H1 (cell line): ENCODE data around the gene PTGIR. TPM values are rescaled to one million over a fixed set of nuclear protein-coding genes. Genes with fewer than 3 reads are reported as not detected.
A peak's percentile ranks its signal among the peaks of the same experiment; 100 is the strongest.

Experiments used
- CTCF ChIA-PET: fragments of 300-600 bp; sonication (Branson Sonifier 250); formaldehyde crosslinking; loops from one replicate; lab custom pipeline; 2021; ENCODE audit not compliant: partially characterized antibody; lab: Charles Lee
- POLR2A ChIA-PET: fragments of 300-600 bp; sonication (Branson Sonifier 250); formaldehyde crosslinking; loops from one replicate; lab custom pipeline; 2021; ENCODE audit warnings: inconsistent platforms; ENCODE audit not compliant: partially characterized antibody; lab: Charles Lee
- DNase-seq, 2 experiments: peaks; one replicate each; pipeline versions ENCODE4 v3.0.0 to v3.0.0-alpha.2; 2010 to 2022; ENCODE audit warnings: low spot score in 2 of 2, low read depth in 1 of 2, mixed read lengths in 1 of 2
- FAIRE-seq: peaks from 2 replicates; lab custom pipeline; 2011; peaks lifted over from hg19 to GRCh38; lab: Jason Lieb, UNC
- H2AFZ ChIP-seq: 2 replicates; pipeline ENCODE4 v1.8.1; 2012; ENCODE audit warnings: low read length, inconsistent platforms
- H2AK5ac ChIP-seq: 2 replicates; pipeline ENCODE4 v1.6.1; 2013; ENCODE audit warnings: low read depth, low read length
- H2BK120ac ChIP-seq: replicated peaks from 2 replicates; pipeline ENCODE3; 2013; ENCODE audit warnings: low read depth, low read length, inconsistent platforms
- H2BK12ac ChIP-seq: 2 replicates; pipeline ENCODE4 v1.6.1; 2013; ENCODE audit warnings: low read depth, low read length
- H2BK15ac ChIP-seq: 2 replicates; pipeline ENCODE4 v1.6.1; 2013; ENCODE audit warnings: low read length
- H2BK20ac ChIP-seq: 2 replicates; pipeline ENCODE4 v1.6.1; 2013; ENCODE audit warnings: low read length
- H2BK5ac ChIP-seq: 2 replicates; pipeline ENCODE4 v1.6.1; 2013; ENCODE audit warnings: low read depth, low read length
- H3K14ac ChIP-seq: 2 replicates; pipeline ENCODE4 v1.6.1; 2013; ENCODE audit warnings: inconsistent platforms; ENCODE audit not compliant: insufficient read length
- H3K18ac ChIP-seq: 2 replicates; pipeline ENCODE4 v1.6.1; 2013; ENCODE audit warnings: low read length; ENCODE audit errors: extremely low read depth
- H3K23ac ChIP-seq: 2 replicates; pipeline ENCODE4 v1.6.1; 2013; ENCODE audit warnings: inconsistent platforms; ENCODE audit not compliant: insufficient read length
- H3K23me2 ChIP-seq: 2 replicates; pipeline ENCODE4 v1.6.1; 2013; ENCODE audit warnings: low read depth, low read length
- H3K27ac ChIP-seq: 2 replicates; pipeline ENCODE4 v1.6.1; 2011; ENCODE audit warnings: low read depth, low read length, inconsistent platforms
- H3K27me3 ChIP-seq, 4 experiments: replicated peaks in 1 of 4; 1 replicate in 1 of 4; 2 replicates in 3 of 4; pipeline versions ENCODE4 v1.6.1 to v1.8.1; 2011 to 2013; ENCODE audit warnings: low read length in 3 of 4, mild to moderate bottlenecking in 3 of 4, inconsistent platforms in 2 of 4, mixed read lengths in 2 of 4, moderate library complexity in 1 of 4; ENCODE audit not compliant: control insufficient read depth in 3 of 4, insufficient read depth in 3 of 4; ENCODE audit errors: extremely low read depth in 1 of 4
- H3K36me3 ChIP-seq, 4 experiments: 2 replicates each; pipeline versions ENCODE4 v1.6.1 to v1.8.1; 2011 to 2013; ENCODE audit warnings: mild to moderate bottlenecking in 4 of 4, low read length in 3 of 4, moderate library complexity in 2 of 4, control low read depth in 1 of 4, inconsistent platforms in 1 of 4; ENCODE audit not compliant: insufficient read depth in 4 of 4, control insufficient read depth in 2 of 4
- H3K4ac ChIP-seq: replicated peaks from 2 replicates; pipeline ENCODE3; 2013; ENCODE audit warnings: low read length, low read depth, mixed read lengths, inconsistent platforms; ENCODE audit not compliant: insufficient read length
- H3K4me1 ChIP-seq, 4 experiments: replicated peaks in 1 of 4; 1 replicate in 1 of 4; 2 replicates in 3 of 4; pipeline versions ENCODE4 v1.6.1 to v1.8.1; 2011 to 2013; ENCODE audit warnings: low read length in 3 of 4, inconsistent platforms in 2 of 4, mixed read lengths in 1 of 4; ENCODE audit not compliant: insufficient read depth in 4 of 4, control insufficient read depth in 3 of 4
- H3K4me2 ChIP-seq, 2 experiments: 2 replicates each; pipeline versions ENCODE4 v1.6.1 to v1.8.1; 2011 to 2013; ENCODE audit warnings: low read depth in 2 of 2, low read length in 2 of 2, control low read depth in 1 of 2, inconsistent platforms in 1 of 2, mild to moderate bottlenecking in 1 of 2; ENCODE audit not compliant: insufficient read depth in 1 of 2
- H3K4me3 ChIP-seq, 4 experiments: fragments of 200-600, 300-600 bp in 1 of 4; sonication (generic), shearing (Covaris generic), sonication (Bioruptor Twin) in 1 of 4; 2 replicates each; pipeline versions ENCODE4 v1.5.1 to v1.8.1; 2011 to 2016; ENCODE audit warnings: low read length in 4 of 4, low read depth in 3 of 4, control low read depth in 2 of 4, inconsistent platforms in 2 of 4, mild to moderate bottlenecking in 2 of 4, mixed read lengths in 1 of 4, moderate library complexity in 1 of 4; ENCODE audit not compliant: insufficient read depth in 2 of 4; ENCODE audit errors: extremely low read depth in 1 of 4
- H3K56ac ChIP-seq: replicated peaks from 2 replicates; pipeline ENCODE3; 2013; ENCODE audit warnings: low read depth, mild to moderate bottlenecking, mixed read lengths, low read length, inconsistent platforms; ENCODE audit not compliant: insufficient read length
- H3K79me1 ChIP-seq: 2 replicates; pipeline ENCODE4 v1.6.1; 2013; ENCODE audit warnings: low read depth, low read length, control low read depth
- H3K79me2 ChIP-seq, 2 experiments: 2 replicates each; pipeline versions ENCODE4 v1.6.1 to v1.8.1; 2012 to 2013; ENCODE audit warnings: low read length in 2 of 2, mild to moderate bottlenecking in 2 of 2, inconsistent platforms in 1 of 2; ENCODE audit not compliant: insufficient read depth in 2 of 2, control insufficient read depth in 1 of 2
- H3K9ac ChIP-seq, 4 experiments: replicated peaks in 1 of 4; 1 replicate in 1 of 4; 2 replicates in 3 of 4; pipeline versions ENCODE4 v1.6.1 to v1.8.1; 2011 to 2013; ENCODE audit warnings: low read depth in 3 of 4, low read length in 3 of 4, control low read depth in 2 of 4, mild to moderate bottlenecking in 2 of 4, moderate library complexity in 2 of 4, inconsistent platforms in 1 of 4; ENCODE audit errors: extremely low read depth in 1 of 4
- H3K9me3 ChIP-seq, 2 experiments: 2 replicates each; pipeline versions ENCODE4 v1.6.1 to v1.8.1; 2012 to 2013; ENCODE audit warnings: mild to moderate bottlenecking in 2 of 2, moderate library complexity in 2 of 2, control low read depth in 1 of 2, inconsistent platforms in 1 of 2, low read depth in 1 of 2, low read length in 1 of 2, mixed read lengths in 1 of 2; ENCODE audit not compliant: insufficient read depth in 2 of 2
- H4K20me1 ChIP-seq, 2 experiments: replicated peaks in 1 of 2; 2 replicates each; pipeline versions ENCODE3 to v1.8.1; 2011 to 2013; ENCODE audit warnings: inconsistent platforms in 2 of 2, low read length in 2 of 2, mild to moderate bottlenecking in 1 of 2; ENCODE audit not compliant: insufficient read depth in 2 of 2, control insufficient read depth in 1 of 2
- H4K5ac ChIP-seq: 2 replicates; pipeline ENCODE4 v1.6.1; 2013; ENCODE audit warnings: low read length, low read depth, mixed read lengths, inconsistent platforms; ENCODE audit not compliant: insufficient read length
- H4K8ac ChIP-seq: 2 replicates; pipeline ENCODE4 v1.8.0; 2013; ENCODE audit warnings: mild to moderate bottlenecking, moderate library complexity, low read length, inconsistent platforms; ENCODE audit not compliant: insufficient read depth; ENCODE audit errors: extremely low read depth
- H4K91ac ChIP-seq: replicated peaks from 2 replicates; pipeline ENCODE3; 2013; ENCODE audit warnings: low read length, mixed read lengths, inconsistent platforms; ENCODE audit not compliant: insufficient read length
- CHD1 ChIP-seq: IDR thresholded peaks from 2 replicates; pipeline ENCODE4 v1.6.1; 2012; ENCODE audit warnings: low read depth, low read length, improper control_type of control experiment
- KDM1A ChIP-seq: fragments of 200-600, 300-600 bp; sonication (generic); IDR thresholded peaks from 2 replicates; pipeline ENCODE4 v1.7.1; 2016; ENCODE audit warnings: mild to moderate bottlenecking, low read length, borderline replicate concordance
- KDM5A ChIP-seq: fragments of 200-600 bp; IDR thresholded peaks from 2 replicates; pipeline ENCODE4 v1.7.1; 2012; ENCODE audit warnings: mild to moderate bottlenecking, low read length, inconsistent platforms, mixed read lengths
- SP1 ChIP-seq: IDR thresholded peaks from 2 replicates; pipeline ENCODE4 v1.6.1; 2011; ENCODE audit warnings: low read depth, low read length
- TAF1 ChIP-seq: IDR thresholded peaks from 2 replicates; pipeline ENCODE4 v1.6.1; 2011; ENCODE audit warnings: mild to moderate bottlenecking, low read depth, low read length
- YY1 ChIP-seq: IDR thresholded peaks from 2 replicates; pipeline ENCODE4 v1.6.1; 2011; ENCODE audit warnings: low read depth, mild to moderate bottlenecking, low read length
- WGBS, 2 experiments: shearing (Covaris generic) in 1 of 2; methylation state at CpG; one replicate each; pipeline versions ENCODE4 v1.1.6 to v1.1.7; 2013 to 2015; ENCODE audit warnings: low lambda C conversion rate in 2 of 2, mixed read lengths in 2 of 2, inconsistent platforms in 1 of 2, low coverage in 1 of 2, missing lambda C conversion rate in 1 of 2; ENCODE audit not compliant: insufficient replicate concordance in 2 of 2, insufficient coverage in 1 of 2, insufficient read length in 1 of 2; ENCODE audit errors: extremely low coverage in 1 of 2, missing lambda C conversion rate in 1 of 2; 5-methylcytosine and 5-hydroxymethylcytosine counted together
- polyA plus RNA-seq, 7 experiments: library from polyadenylated mRNA; depleted of rRNA in 3 of 7; stranded (reverse) in 5 of 7; unstranded in 2 of 7; fragments of >200 nt in 5 of 7; fragments of 200-250 nt in 2 of 7; gene quantifications; 1 replicate in 5 of 7; 2 replicates in 1 of 7; 4 replicates in 1 of 7; pipeline versions ENCODE4 v1.2.1 to v1.2.3, GENCODE V29; 2011 to 2013; ENCODE audit warnings: missing spikeins in 2 of 7, mixed read lengths in 2 of 7
- total RNA-seq: library from RNA; stranded (reverse); fragmentation: NEBNext Ultra II Directional; extraction: Animal tissue kit (Norgen Biotek cat#: 25700); gene quantifications from 2 replicates; pipeline ENCODE4 v1.2.1, GENCODE V29; 2021
- TF ChIP-seq, protein P1 (sequence below): IDR thresholded peaks from 2 replicates; pipeline ENCODE4 v1.6.1; 2012; ENCODE audit warnings: inconsistent platforms

Gene PTGIR
- total and polyA plus RNA-seq, 2 of the 8 experiments (the other 6 are each of a cell fraction or from before 2014, with no cell fraction given) = 0.15 TPM; not detected in 1

DNA sequence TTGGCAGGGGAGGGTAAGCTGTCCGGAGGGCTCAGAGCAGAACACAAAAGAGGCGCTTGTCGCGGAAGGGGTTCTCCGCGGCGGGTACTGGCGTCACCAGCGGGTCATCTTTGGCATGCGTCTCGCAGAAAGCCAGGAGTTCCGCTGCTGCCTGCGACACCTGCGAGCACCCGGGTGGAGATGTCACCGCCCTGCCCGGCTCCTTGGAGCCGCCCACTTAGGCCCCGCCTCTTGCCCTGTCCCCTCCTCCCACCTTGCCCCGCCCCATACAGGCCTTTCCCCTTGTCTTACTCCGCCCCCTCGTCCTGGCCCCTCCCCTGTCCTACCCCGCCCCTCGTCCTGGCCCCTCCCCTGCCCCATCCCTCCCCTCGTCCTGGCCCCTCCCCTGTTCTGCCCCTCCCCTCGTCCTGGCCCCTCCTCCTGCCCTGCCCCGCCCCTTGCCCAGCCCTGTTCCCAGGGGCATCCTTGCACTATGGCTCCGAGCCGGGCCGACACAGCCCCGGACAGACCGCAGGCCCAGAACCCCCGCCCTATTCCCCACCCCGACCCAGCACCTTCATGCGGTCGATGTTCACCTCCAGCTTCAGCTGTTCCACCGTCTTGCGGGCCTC, 9.3 kb upstream of the PTGIR start:
- Histone ChIP-seq H3K4me2 (peak overlapping the region; percentile 82 to 87), H2BK120ac (no peak overlapping the region), H3K4me3 (peak overlapping the region; percentile 47 to 97 (median 58)), H4K5ac (no peak overlapping the region), H3K4me1 (peaks cover 0 to 24% (median 15%) of the 10 kb centered on the region in 4 experiments; a peak in 6 of 7 replicates), H3K4ac (no peak overlapping the region), H3K18ac (peak overlapping the region; percentile 48; the same call in 1 of the 2 replicates), H3K79me1 (no peaks in the 10 kb centered on the region; the same call in 1 of the 2 replicates), H3K9ac (no peak overlapping the region), H4K91ac (no peak overlapping the region), H3K23me2 (peaks cover 20% of the 10 kb centered on the region), H3K56ac (no peak overlapping the region), H2AFZ (0 out of 2 replicates have a peak overlapping the region, but pooled peaks have one; percentile 8), H2BK15ac (no peak overlapping the region), H3K9me3 (no peaks in the 10 kb centered on the region), H2BK20ac (no peak overlapping the region), H2BK12ac (no peak overlapping the region), H3K23ac (no peak overlapping the region), H3K36me3 (no peaks in the 10 kb centered on the region), H4K8ac (no peak overlapping the region), H2BK5ac (no peak overlapping the region), H3K27me3 (peaks cover 5 to 50% (median 42%) of the 10 kb centered on the region in 4 experiments), H4K20me1 (peaks cover 0 to 11% of the 10 kb centered on the region in 2 experiments), H3K14ac (no peak overlapping the region), H3K27ac (no peak overlapping the region), H2AK5ac (no peak overlapping the region), H3K79me2 (no peaks in the 10 kb centered on the region)
- no peak for FAIRE-seq
- CTCF ChIA-PET = interaction anchor here (0.6 to 15.3 kb wide), 5 partner anchors 9 to 110 kb away, joined by 3 to 309 read pairs (median 3); partner anchors contain the start of genes DACT3 and PTGIR
- WGBS, 2 experiments = 2% methylated on average over 14 of the region's 38 CpGs; no CpG with 5 or more reads in 1 of the 2 experiments
- TF ChIP-seq TAF1 (peak; percentile 39; the same call in 1 of the 2 replicates), SP1 (peak; percentile 71), KDM1A (no peak), KDM5A (no peak), YY1 (no peak), CHD1 (no peak)
- TF ChIP-seq, protein P1, sequence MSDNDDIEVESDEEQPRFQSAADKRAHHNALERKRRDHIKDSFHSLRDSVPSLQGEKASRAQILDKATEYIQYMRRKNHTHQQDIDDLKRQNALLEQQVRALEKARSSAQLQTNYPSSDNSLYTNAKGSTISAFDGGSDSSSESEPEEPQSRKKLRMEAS = 0 out of 2 replicates have a peak, but pooled peaks have one; percentile 12
- DNase-seq = peak; percentile 87 to 98
- POLR2A ChIA-PET = interaction anchor here (0.9 to 1.4 kb wide), 4 partner anchors 16 to 28 kb away, joined by 3 to 4 read pairs (median 4); no protein-coding TSS in a partner anchor
